K562 (cell line): ENCODE results near the gene BBS5. TPM values are rescaled to one million over a fixed set of nuclear protein-coding genes. Genes with fewer than 3 reads are reported as not detected.
A peak's percentile ranks its signal among the peaks of the same experiment; 100 is the strongest.

ENCODE experiments used
- BRF2 ChIP-seq: IDR thresholded peaks from 3 replicates; pipeline ENCODE4 v1.6.1; 2011; ENCODE audit warnings: borderline replicate concordance, mild to moderate bottlenecking; ENCODE audit not compliant: insufficient read length, insufficient read depth
- CHAMP1 ChIP-seq: fragments of 450-650 bp; IDR thresholded peaks from 2 replicates; pipeline ENCODE4 v1.6.1; 2016; ENCODE audit warnings: mild to moderate bottlenecking
- HNRNPLL ChIP-seq: fragments of 200-400 bp; formaldehyde crosslinking; IDR thresholded peaks from 2 replicates; pipeline ENCODE4 v1.6.1; 2017; ENCODE audit warnings: low read length, low read depth, mild to moderate bottlenecking; ENCODE audit not compliant: poor library complexity, severe bottlenecking
- LEF1 ChIP-seq: fragments of 450-650 bp; IDR thresholded peaks from 2 replicates; pipeline ENCODE4 v1.6.1; 2016; ENCODE audit warnings: mild to moderate bottlenecking
- PHB ChIP-seq: fragments of 250-450 bp; sonication (Bioruptor Pico); IDR thresholded peaks from 2 replicates; pipeline ENCODE4 v1.5.0; 2021
- SIN3A ChIP-seq, 2 experiments: fragments of 150-350 bp in 1 of 2; IDR thresholded peaks; 2 replicates each; pipeline ENCODE4 v1.6.1; 2011 to 2016; ENCODE audit warnings: borderline replicate concordance in 2 of 2, low read depth in 2 of 2, low read length in 2 of 2, mild to moderate bottlenecking in 2 of 2, moderate library complexity in 2 of 2; ENCODE audit not compliant: control insufficient read depth in 1 of 2
- ZBTB2 ChIP-seq: fragments of 450-650 bp; IDR thresholded peaks from 2 replicates; pipeline ENCODE4 v1.6.1; 2016; ENCODE audit warnings: antibody characterized with exemption
- ZSCAN32 ChIP-seq: fragments of 450-650 bp; formaldehyde crosslinking; IDR thresholded peaks from 2 replicates; pipeline ENCODE4 v1.4.0; 2020; ENCODE audit warnings: mild to moderate bottlenecking, moderate library complexity
- polyA plus RNA-seq, 8 experiments: library from polyadenylated mRNA; depleted of rRNA in 4 of 8; stranded (reverse) in 5 of 8; unstranded in 3 of 8; fragments of >200 nt; fragmentation: Nextera tagmentation in 2 of 8; fragmentation: Illumina TruSeq in 1 of 8; extraction: Ambion mirVana in 2 of 8; extraction: Trizol in 1 of 8; gene quantifications; 2 replicates each; pipeline versions ENCODE4 v1.2.1 to v1.2.3, GENCODE V29; 2011 to 2014; ENCODE audit warnings: inconsistent platforms in 1 of 8, missing spikeins in 1 of 8
- total RNA-seq, 7 experiments: library from RNA; depleted of rRNA in 6 of 7; stranded (reverse); fragments of >200 nt in 6 of 7; fragmentation: Illumina TruSeq in 2 of 7; extraction: Trizol in 2 of 7; gene quantifications; 2 replicates each; pipeline versions ENCODE4 v1.2.1 to v1.2.3, GENCODE V29; 2011 to 2021; ENCODE audit warnings: low replicate concordance in 1 of 7
- TF ChIP-seq, protein P1 (sequence below): sonication (generic); formaldehyde crosslinking; IDR thresholded peaks from 2 replicates; pipeline ENCODE4 v1.8.1; 2023; ENCODE audit warnings: mild to moderate bottlenecking, missing genetic modification reagents, moderate library complexity
- TF ChIP-seq, protein P2 (sequence below), 2 experiments: fragments of 450-650 bp; formaldehyde crosslinking in 1 of 2; IDR thresholded peaks; 2 replicates each; pipeline versions ENCODE4 v1.4.0 to v1.6.1; 2014 to 2020; ENCODE audit warnings: mild to moderate bottlenecking in 2 of 2, borderline replicate concordance in 1 of 2, low read depth in 1 of 2

BBS5 gene
- total and polyA plus RNA-seq, 9 of the 15 experiments (the other 6 are each of a cell fraction or from before 2014, with no cell fraction given), result 0.48 to 6.9 (median 4.3) TPM

- TF ChIP-seq CHAMP1 (0 out of 2 replicates have a peak, but pooled peaks have one; percentile 13), BRF2 (no peak), SIN3A (IDR thresholded peaks at IDR 0.05; ENCODE audit: borderline replicate concordance in 2 of 2, control insufficient read depth in 1 of 2, low read depth in 2 of 2, low read length in 2 of 2) (peak; percentile 93 to 98; a peak in 3 of 4 replicates), HNRNPLL (peak; percentile 92), LEF1 (0 out of 2 replicates have a peak, but pooled peaks have one; percentile 22), ZSCAN32 (CRISPR knock-in tag) (0 out of 2 replicates have a peak, but pooled peaks have one; percentile 9), PHB (CRISPR knock-in tag) (no peak), ZBTB2 (peak; percentile 47; the same call in 1 of the 2 replicates)
- TF ChIP-seq, protein P1, sequence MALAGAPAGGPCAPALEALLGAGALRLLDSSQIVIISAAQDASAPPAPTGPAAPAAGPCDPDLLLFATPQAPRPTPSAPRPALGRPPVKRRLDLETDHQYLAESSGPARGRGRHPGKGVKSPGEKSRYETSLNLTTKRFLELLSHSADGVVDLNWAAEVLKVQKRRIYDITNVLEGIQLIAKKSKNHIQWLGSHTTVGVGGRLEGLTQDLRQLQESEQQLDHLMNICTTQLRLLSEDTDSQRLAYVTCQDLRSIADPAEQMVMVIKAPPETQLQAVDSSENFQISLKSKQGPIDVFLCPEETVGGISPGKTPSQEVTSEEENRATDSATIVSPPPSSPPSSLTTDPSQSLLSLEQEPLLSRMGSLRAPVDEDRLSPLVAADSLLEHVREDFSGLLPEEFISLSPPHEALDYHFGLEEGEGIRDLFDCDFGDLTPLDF, result peak; percentile 52; the same call in 1 of the 2 replicates
- TF ChIP-seq, protein P2, sequence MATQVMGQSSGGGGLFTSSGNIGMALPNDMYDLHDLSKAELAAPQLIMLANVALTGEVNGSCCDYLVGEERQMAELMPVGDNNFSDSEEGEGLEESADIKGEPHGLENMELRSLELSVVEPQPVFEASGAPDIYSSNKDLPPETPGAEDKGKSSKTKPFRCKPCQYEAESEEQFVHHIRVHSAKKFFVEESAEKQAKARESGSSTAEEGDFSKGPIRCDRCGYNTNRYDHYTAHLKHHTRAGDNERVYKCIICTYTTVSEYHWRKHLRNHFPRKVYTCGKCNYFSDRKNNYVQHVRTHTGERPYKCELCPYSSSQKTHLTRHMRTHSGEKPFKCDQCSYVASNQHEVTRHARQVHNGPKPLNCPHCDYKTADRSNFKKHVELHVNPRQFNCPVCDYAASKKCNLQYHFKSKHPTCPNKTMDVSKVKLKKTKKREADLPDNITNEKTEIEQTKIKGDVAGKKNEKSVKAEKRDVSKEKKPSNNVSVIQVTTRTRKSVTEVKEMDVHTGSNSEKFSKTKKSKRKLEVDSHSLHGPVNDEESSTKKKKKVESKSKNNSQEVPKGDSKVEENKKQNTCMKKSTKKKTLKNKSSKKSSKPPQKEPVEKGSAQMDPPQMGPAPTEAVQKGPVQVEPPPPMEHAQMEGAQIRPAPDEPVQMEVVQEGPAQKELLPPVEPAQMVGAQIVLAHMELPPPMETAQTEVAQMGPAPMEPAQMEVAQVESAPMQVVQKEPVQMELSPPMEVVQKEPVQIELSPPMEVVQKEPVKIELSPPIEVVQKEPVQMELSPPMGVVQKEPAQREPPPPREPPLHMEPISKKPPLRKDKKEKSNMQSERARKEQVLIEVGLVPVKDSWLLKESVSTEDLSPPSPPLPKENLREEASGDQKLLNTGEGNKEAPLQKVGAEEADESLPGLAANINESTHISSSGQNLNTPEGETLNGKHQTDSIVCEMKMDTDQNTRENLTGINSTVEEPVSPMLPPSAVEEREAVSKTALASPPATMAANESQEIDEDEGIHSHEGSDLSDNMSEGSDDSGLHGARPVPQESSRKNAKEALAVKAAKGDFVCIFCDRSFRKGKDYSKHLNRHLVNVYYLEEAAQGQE (IDR thresholded peaks at IDR 0.05; ENCODE audit: borderline replicate concordance), result peak; percentile 18; the same call in 1 of the 2 replicates
- TF ChIP-seq, protein P2 (CRISPR knock-in tag; IDR thresholded peaks at IDR 0.05; ENCODE audit: low read depth), result peak; percentile 69; the same call in 1 of the 2 replicates
Measured at GRCh38 chr2:169479257-169480078, at the start of gene BBS5 (continued).
